SJSA1 (cell line): ENCODE measurements around the gene CYP2C8. TPM values are rescaled to one million over a fixed set of nuclear protein-coding genes. Genes with fewer than 3 reads are reported as not detected.

Experiments
- DNase-seq, 2 experiments: peaks; one replicate each; pipeline ENCODE4 v3.0.0-alpha.2; 2015 to 2020; ENCODE audit warnings: low spot score in 2 of 2, low read depth in 1 of 2
- H3K27ac ChIP-seq: fragments of 250-450 bp; sonication (Bioruptor Pico); 2 replicates; pipeline ENCODE4 v1.5.1; 2020; ENCODE audit warnings: mild to moderate bottlenecking, moderate library complexity
- H3K27me3 ChIP-seq: fragments of 250-450 bp; sonication (Bioruptor Pico); replicated peaks from 2 replicates; pipeline ENCODE4 v1.5.1; 2020; ENCODE audit warnings: mild to moderate bottlenecking, moderate library complexity
- H3K36me3 ChIP-seq: fragments of 250-450 bp; sonication (Bioruptor Pico); 2 replicates; pipeline ENCODE4 v1.5.1; 2020; ENCODE audit warnings: mild to moderate bottlenecking
- H3K4me1 ChIP-seq: fragments of 250-450 bp; sonication (Bioruptor Pico); replicated peaks from 2 replicates; pipeline ENCODE4 v1.6.1; 2021; ENCODE audit warnings: mild to moderate bottlenecking
- H3K4me3 ChIP-seq: fragments of 250-450 bp; sonication (Bioruptor Pico); 2 replicates; pipeline ENCODE4 v1.5.1; 2020; ENCODE audit warnings: mild to moderate bottlenecking
- H3K9me3 ChIP-seq: fragments of 250-450 bp; sonication (Bioruptor Pico); replicated peaks from 2 replicates; pipeline ENCODE4 v1.5.1; 2020; ENCODE audit warnings: mild to moderate bottlenecking
- total RNA-seq: library from RNA; depleted of rRNA; stranded (reverse); fragments of >200 nt; shearing (Covaris generic); gene quantifications from 2 replicates; pipeline ENCODE4 v1.2.3, GENCODE V29; 2014; rRNA removed

Gene CYP2C8
- total RNA-seq, 1 experiment from 2014 or later, result not detected

- Histone ChIP-seq H3K4me3 (no peak overlapping the region), H3K36me3 (no peaks in the 10 kb centered on the region)
Observed at GRCh38 chr10:95034401-95034800, 34.9 kb downstream of the CYP2C8 start.

GRCh38 chr10:95031656-95032055, 37.6 kb downstream of the CYP2C8 start:
- Histone ChIP-seq H3K9me3 (no peaks in the 10 kb centered on the region), H3K4me1 (no peaks in the 10 kb centered on the region), H3K4me3 (no peak overlapping the region), H3K36me3 (no peaks in the 10 kb centered on the region), H3K27me3 (no peaks in the 10 kb centered on the region), H3K27ac (no peak overlapping the region)
- DNase-seq, result no peak

More at GRCh38 chr10:95034401-95034800, 34.9 kb downstream of the CYP2C8 start:
- no peak for DNase-seq
- Histone ChIP-seq H3K9me3 (no peaks in the 10 kb centered on the region), H3K4me1 (no peaks in the 10 kb centered on the region), H3K27me3 (no peaks in the 10 kb centered on the region), H3K27ac (no peak overlapping the region)

- DNase-seq, result no peak
- H3K4me1 ChIP-seq, result no peaks in the 10 kb centered on the region
- no peak overlapping the region for H3K27ac ChIP-seq
- H3K27me3 ChIP-seq, result no peaks in the 10 kb centered on the region
- no peaks in the 10 kb centered on the region for H3K9me3 ChIP-seq
- no peak overlapping the region for H3K4me3 ChIP-seq
- no peaks in the 10 kb centered on the region for H3K36me3 ChIP-seq
Observed at GRCh38 chr10:95026461-95026860, 42.8 kb downstream of the CYP2C8 start.

- Histone ChIP-seq H3K4me1 (peaks cover 7% of the 10 kb centered on the region), H3K4me3 (no peak overlapping the region), H3K9me3 (no peaks in the 10 kb centered on the region), H3K36me3 (no peaks in the 10 kb centered on the region), H3K27me3 (no peaks in the 10 kb centered on the region), H3K27ac (no peak overlapping the region)
- no peak for DNase-seq
Observed at GRCh38 chr10:94997741-94998174, 71.5 kb downstream of the CYP2C8 start.

GRCh38 chr10:94992811-94993210, 76.5 kb downstream of the CYP2C8 start:
- no peaks in the 10 kb centered on the region for H3K36me3 ChIP-seq
- H3K27me3 ChIP-seq, result no peaks in the 10 kb centered on the region
- DNase-seq, result peak; percentile 87 to 96
- peak overlapping the region; percentile 10; the same call in 1 of the 2 replicates for H3K27ac ChIP-seq
- no peak overlapping the region for H3K4me3 ChIP-seq
- H3K9me3 ChIP-seq, result peaks cover 7% of the 10 kb centered on the region; the same call in 1 of the 2 replicates
- peaks cover 11% of the 10 kb centered on the region for H3K4me1 ChIP-seq

GRCh38 chr10:94991243-94991888, 77.9 kb downstream of the CYP2C8 start:
- Histone ChIP-seq H3K4me1 (peaks cover 11% of the 10 kb centered on the region), H3K27me3 (no peaks in the 10 kb centered on the region), H3K9me3 (peaks cover 7% of the 10 kb centered on the region; the same call in 1 of the 2 replicates), H3K27ac (no peak overlapping the region), H3K4me3 (no peak overlapping the region), H3K36me3 (no peaks in the 10 kb centered on the region)
- DNase-seq, result no peak

- H3K9me3 ChIP-seq, result peaks cover 7% of the 10 kb centered on the region
- H3K27me3 ChIP-seq, result no peaks in the 10 kb centered on the region
- H3K4me1 ChIP-seq, result peaks cover 11% of the 10 kb centered on the region
- DNase-seq, result no peak
- no peak overlapping the region for H3K27ac ChIP-seq
- H3K36me3 ChIP-seq, result no peaks in the 10 kb centered on the region
- no peak overlapping the region for H3K4me3 ChIP-seq
Observed at GRCh38 chr10:94989192-94989591, 80.1 kb downstream of the CYP2C8 start.

Other genes with a start within 250 kb of the CYP2C8 start
- not detected in 2 replicates for gene CYP2C9, start 130.8 kb downstream of the CYP2C8 start, total RNA-seq
- gene ACSM6, start 124.7 kb upstream of the CYP2C8 start, total RNA-seq, result not detected in 2 replicates
- gene PDLIM1, start 221.5 kb upstream of the CYP2C8 start, total RNA-seq, result 45.5 and 55.6 TPM in 2 replicates